Neural cell (in vitro differentiated cells): ENCODE data around the gene SGF29. TPM values are rescaled to one million over a fixed set of nuclear protein-coding genes. Genes with fewer than 3 reads are reported as not detected.

Source experiments
- H2AFZ ChIP-seq: fragments of 200-600, 300-800 bp; sonication (generic), shearing (Covaris generic); 2 replicates; pipeline ENCODE4 v1.6.0; 2014; ENCODE audit warnings: low read depth, mild to moderate bottlenecking, antibody characterized with exemption, low read length, moderate library complexity
- H3F3A ChIP-seq: fragments of 200-600 bp; shearing (Covaris generic); 2 replicates; pipeline ENCODE4 v1.6.1; 2016; ENCODE audit warnings: mild to moderate bottlenecking, moderate library complexity, mixed read lengths, antibody characterized with exemption, low read length; ENCODE audit not compliant: insufficient read depth, poor library complexity, severe bottlenecking
- H3K27ac ChIP-seq: fragments of 200-600, 300-800 bp; sonication (generic), shearing (Covaris generic); 2 replicates; pipeline ENCODE4 v1.5.1; 2014; ENCODE audit warnings: mild to moderate bottlenecking, low read length, moderate library complexity
- H3K27me3 ChIP-seq: fragments of 300-800, 200-600 bp; sonication (generic), shearing (Covaris generic); 2 replicates; pipeline ENCODE4 v1.6.0; 2014; ENCODE audit warnings: mild to moderate bottlenecking, low read depth, low read length, moderate library complexity; ENCODE audit not compliant: insufficient read depth
- H3K36me3 ChIP-seq: fragments of 300-800, 200-600 bp; sonication (generic), shearing (Covaris generic); 2 replicates; pipeline ENCODE4 v1.5.1; 2014; ENCODE audit warnings: mild to moderate bottlenecking, antibody characterized with exemption, low read length, moderate library complexity; ENCODE audit not compliant: insufficient read depth
- H3K4me2 ChIP-seq: fragments of 300-800, 200-600 bp; sonication (generic), shearing (Covaris generic); 2 replicates; pipeline ENCODE4 v1.6.0; 2014; ENCODE audit warnings: mild to moderate bottlenecking, low read length
- H3K4me3 ChIP-seq: fragments of 300-800, 200-600 bp; sonication (generic), shearing (Covaris generic); 2 replicates; pipeline ENCODE4 v1.5.1; 2014; ENCODE audit warnings: mild to moderate bottlenecking, low read length, moderate library complexity
- H3K79me2 ChIP-seq: fragments of 200-600 bp; shearing (Covaris generic); replicated peaks from 2 replicates; pipeline ENCODE4 v1.6.0; 2014; ENCODE audit warnings: mild to moderate bottlenecking, low read length, moderate library complexity; ENCODE audit not compliant: insufficient read depth
- H3K9ac ChIP-seq: fragments of 300-800, 200-600 bp; sonication (generic), shearing (Covaris generic); 2 replicates; pipeline ENCODE4 v1.6.1; 2016; ENCODE audit warnings: mild to moderate bottlenecking, low read length, mixed read lengths
- H3K9me2 ChIP-seq: fragments of 200-600 bp; shearing (Covaris generic); 2 replicates; pipeline ENCODE4 v1.6.1; 2016; ENCODE audit warnings: mild to moderate bottlenecking, low read length, mixed read lengths; ENCODE audit not compliant: insufficient read depth
- H3K9me3 ChIP-seq: fragments of 200-600, 300-800 bp; sonication (generic), shearing (Covaris generic); 2 replicates; pipeline ENCODE4 v1.6.1; 2016; ENCODE audit warnings: mild to moderate bottlenecking, mixed run types, low read length, moderate library complexity, mixed read lengths
- H4K20me1 ChIP-seq: fragments of 200-600 bp; shearing (Covaris generic); 2 replicates; pipeline ENCODE4 v1.6.1; 2016; ENCODE audit warnings: mild to moderate bottlenecking, mixed run types; ENCODE audit not compliant: insufficient read depth
- CTCF ChIP-seq: fragments of 450-650 bp; IDR thresholded peaks from 2 replicates; pipeline ENCODE4 v1.5.1; 2014; ENCODE audit warnings: antibody characterized with exemption, mild to moderate bottlenecking, moderate library complexity; ENCODE audit not compliant: poor library complexity, severe bottlenecking
- EP300 ChIP-seq: fragments of 450-650 bp; conservative IDR thresholded peaks from 2 replicates; pipeline ENCODE4 v1.6.1; 2014; ENCODE audit warnings: antibody characterized with exemption, mild to moderate bottlenecking, moderate library complexity; ENCODE audit not compliant: poor library complexity, severe bottlenecking
- EZH2 ChIP-seq: fragments of 200-600, 300-800 bp; shearing (Covaris generic), sonication (generic); IDR thresholded peaks from 2 replicates; pipeline ENCODE4 v1.6.1; 2014; ENCODE audit warnings: antibody characterized with exemption, low read length, borderline replicate concordance, mild to moderate bottlenecking; ENCODE audit not compliant: insufficient read depth, poor library complexity, severe bottlenecking
- MXI1 ChIP-seq: fragments of 450-650 bp; conservative IDR thresholded peaks from 2 replicates; pipeline ENCODE4 v1.6.1; 2014; ENCODE audit warnings: antibody characterized with exemption, mild to moderate bottlenecking; ENCODE audit not compliant: poor library complexity, severe bottlenecking
- POLR2AphosphoS5 ChIP-seq: IDR thresholded peaks from 2 replicates; pipeline ENCODE4 v1.6.1; 2012
- RAD21 ChIP-seq: fragments of 450-650 bp; conservative IDR thresholded peaks from 2 replicates; pipeline ENCODE4 v1.6.1; 2014; ENCODE audit warnings: antibody characterized with exemption, mild to moderate bottlenecking, moderate library complexity
- REST ChIP-seq: IDR thresholded peaks from 2 replicates; pipeline ENCODE4 v1.6.1; 2012; ENCODE audit warnings: borderline replicate concordance
- SMC3 ChIP-seq: fragments of 450-650 bp; conservative IDR thresholded peaks from 2 replicates; pipeline ENCODE4 v1.6.1; 2014; ENCODE audit warnings: antibody characterized with exemption, mild to moderate bottlenecking, moderate library complexity; ENCODE audit not compliant: poor library complexity
- TAF1 ChIP-seq: IDR thresholded peaks from 2 replicates; pipeline ENCODE4 v1.6.1; 2012; ENCODE audit warnings: low read depth
- polyA plus RNA-seq: library from polyadenylated mRNA; depleted of rRNA; stranded (reverse); fragments of >200 nt; gene quantifications from 2 replicates; pipeline ENCODE4 v1.2.3, GENCODE V29; 2014

SGF29 gene
- polyA plus RNA-seq, 1 donor from 2014 or later: 32.8 TPM

- Histone ChIP-seq H3K4me2 (no peak overlapping the region), H4K20me1 (no peaks in the 10 kb centered on the region), H3K36me3 (no peaks in the 10 kb centered on the region), H2AFZ (no peak overlapping the region), H3K9me2 (no peaks in the 10 kb centered on the region), H3K9ac (no peak overlapping the region), H3K4me3 (no peak overlapping the region), H3F3A (no peaks in the 10 kb centered on the region), H3K27me3 (no peaks in the 10 kb centered on the region), H3K27ac (no peak overlapping the region), H3K79me2 (no peaks in the 10 kb centered on the region), H3K9me3 (no peaks in the 10 kb centered on the region)
- no peak for TF ChIP-seq MXI1
- TF ChIP-seq POLR2AphosphoS5: no peak
- no peak for TF ChIP-seq REST
- no peak for TF ChIP-seq EZH2
- no peak for TF ChIP-seq RAD21
- no peak for TF ChIP-seq TAF1
- TF ChIP-seq CTCF: no peak
- TF ChIP-seq SMC3: no peak
- no peak for TF ChIP-seq EP300
Measured at GRCh38 chr16:28587386-28587785, 33.7 kb downstream of the SGF29 start.

GRCh38 chr16:28589069-28589468, 35.3 kb downstream of the SGF29 start:
- TF ChIP-seq POLR2AphosphoS5: no peak
- TF ChIP-seq TAF1: no peak
- TF ChIP-seq EZH2: no peak
- TF ChIP-seq REST: no peak
- TF ChIP-seq SMC3: no peak
- TF ChIP-seq CTCF: no peak
- TF ChIP-seq RAD21: no peak
- TF ChIP-seq EP300: no peak
- TF ChIP-seq MXI1: no peak
- no peaks in the 10 kb centered on the region for H3K27me3 ChIP-seq

More at GRCh38 chr16:28589069-28589468, 35.3 kb downstream of the SGF29 start:
- Histone ChIP-seq H3K36me3 (no peaks in the 10 kb centered on the region), H4K20me1 (no peaks in the 10 kb centered on the region), H3K9ac (no peak overlapping the region), H3K9me3 (no peaks in the 10 kb centered on the region), H2AFZ (no peak overlapping the region), H3K4me2 (no peak overlapping the region), H3K27ac (no peak overlapping the region), H3K4me3 (no peak overlapping the region), H3K79me2 (no peaks in the 10 kb centered on the region), H3K9me2 (no peaks in the 10 kb centered on the region), H3F3A (no peaks in the 10 kb centered on the region)
